SH-SY5Y (cell line): ENCODE measurements around the gene AFF1.

Source experiments
- GATA2 ChIP-seq: IDR thresholded peaks from 2 replicates; pipeline ENCODE4 v1.6.1; 2011; ENCODE audit warnings: mild to moderate bottlenecking, low read depth, low read length
- GATA3 ChIP-seq: IDR thresholded peaks from 2 replicates; pipeline ENCODE4 v1.6.1; 2011; ENCODE audit warnings: low read depth, mild to moderate bottlenecking, low read length, moderate library complexity

GRCh38 chr4:86935853-86936733, 1.3 kb downstream of the AFF1 start:
- TF ChIP-seq GATA2 (no peak), GATA3 (no peak)
